Measurements from ENCODE around the gene RBP5.

RBP5 gene, protein sequence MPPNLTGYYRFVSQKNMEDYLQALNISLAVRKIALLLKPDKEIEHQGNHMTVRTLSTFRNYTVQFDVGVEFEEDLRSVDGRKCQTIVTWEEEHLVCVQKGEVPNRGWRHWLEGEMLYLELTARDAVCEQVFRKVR

DNA sequence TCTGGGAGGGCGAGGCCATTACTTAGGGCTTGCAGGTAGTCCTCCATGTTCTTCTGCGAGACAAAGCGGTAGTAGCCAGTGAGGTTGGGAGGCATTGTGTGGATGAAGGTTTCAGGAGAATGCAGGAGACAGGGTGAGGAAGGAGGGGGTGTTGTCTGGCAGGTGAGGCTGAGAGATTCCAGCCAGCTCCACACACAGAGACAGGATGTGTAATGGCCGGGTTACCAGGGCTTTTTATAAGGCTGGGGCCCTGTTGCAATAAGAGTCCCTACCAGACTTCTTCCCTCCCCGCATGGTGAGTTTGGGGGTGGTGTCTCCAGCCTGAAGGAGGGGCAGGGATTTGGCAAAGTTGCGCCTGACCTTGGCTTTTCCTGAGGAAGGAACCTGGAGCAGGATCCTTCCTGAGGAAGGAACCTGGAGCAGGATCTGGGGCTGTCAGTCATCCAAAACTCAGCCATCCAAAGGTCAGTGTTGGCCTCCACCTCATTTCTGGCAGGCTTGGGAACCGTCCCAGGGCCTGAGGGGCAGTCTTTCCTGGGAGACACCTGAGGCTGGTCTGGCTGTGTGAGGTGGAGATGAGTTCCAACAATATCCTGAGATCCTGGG lies at the start of gene RBP5:
Gene RBP5, minus strand, starts transcription at position 209 of the 606 bp plus-strand sequence. Its CDS starts 114 bp downstream, at position 95.
- no peak for DNase-seq

GRCh38 chr12:7178481-7178880 lies 49.8 kb upstream of the RBP5 start:
- DNase-seq: no peak

DNA sequence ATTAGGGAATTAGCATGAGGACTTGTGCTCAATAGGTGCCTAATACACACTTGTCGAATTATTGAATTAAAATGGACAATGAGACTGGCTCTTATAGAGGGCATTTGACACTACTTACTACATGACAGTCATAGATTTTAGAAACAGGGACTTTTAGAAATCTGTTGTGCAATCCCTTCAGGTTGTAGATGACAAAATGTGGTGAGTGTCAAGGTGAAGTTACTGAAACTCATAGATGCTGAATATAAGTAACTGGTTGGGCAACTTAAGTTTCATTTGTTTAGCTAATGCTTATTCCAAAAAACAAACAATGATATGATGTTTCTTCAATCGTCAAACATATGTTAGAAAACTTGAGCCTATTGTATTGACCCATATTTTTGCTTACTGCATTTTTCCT lies 47.9 kb upstream of the RBP5 start:
- DNase-seq: no peak

- DNase-seq: no peak
Measured at GRCh38 chr12:7175493-7175892, 46.8 kb upstream of the RBP5 start.

DNA sequence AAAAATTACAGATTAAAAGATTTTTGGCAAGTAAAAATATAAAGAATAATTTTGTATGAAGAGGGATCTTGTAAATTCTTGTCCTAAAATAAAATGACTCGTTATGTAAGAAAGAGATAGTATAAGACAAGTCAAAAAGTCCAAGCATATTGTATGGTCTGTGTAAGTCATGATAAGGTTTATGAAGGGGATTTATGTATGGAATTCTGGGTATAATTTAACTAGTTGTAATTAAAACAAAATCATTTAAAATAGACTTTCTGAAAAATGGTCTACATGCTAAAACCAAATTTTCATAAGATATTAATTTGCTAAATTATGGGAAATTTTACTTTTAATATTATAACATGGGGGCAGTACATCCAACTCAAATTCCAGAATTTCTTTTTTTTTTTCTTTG lies 43.2 kb upstream of the RBP5 start:
- DNase-seq: no peak

DNA sequence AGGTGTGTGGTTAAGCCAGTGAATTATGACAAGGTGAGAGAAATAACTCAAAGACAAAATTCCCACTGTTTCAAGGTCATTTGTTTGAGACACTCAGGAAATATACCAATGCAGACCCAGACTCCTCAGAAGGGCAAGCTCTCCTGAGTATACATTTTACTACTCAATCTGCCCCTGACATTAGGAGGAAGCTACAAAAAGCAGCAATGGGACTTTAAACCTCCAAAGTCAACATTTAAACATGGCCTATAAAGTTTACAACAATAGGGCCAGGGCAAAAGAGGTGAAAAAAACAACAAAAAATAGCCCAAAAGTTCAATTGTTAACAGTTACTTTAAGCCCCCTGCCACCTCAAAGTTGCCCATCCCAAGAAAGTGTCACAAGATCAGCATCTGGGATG lies 41.3 kb upstream of the RBP5 start:
- no peak for DNase-seq

GRCh38 chr12:7162691-7163114 lies 34.0 kb upstream of the RBP5 start:
- peak; percentile 18 for DNase-seq

GRCh38 chr12:7161811-7162210 lies 33.1 kb upstream of the RBP5 start:
- no peak for DNase-seq

DNA sequence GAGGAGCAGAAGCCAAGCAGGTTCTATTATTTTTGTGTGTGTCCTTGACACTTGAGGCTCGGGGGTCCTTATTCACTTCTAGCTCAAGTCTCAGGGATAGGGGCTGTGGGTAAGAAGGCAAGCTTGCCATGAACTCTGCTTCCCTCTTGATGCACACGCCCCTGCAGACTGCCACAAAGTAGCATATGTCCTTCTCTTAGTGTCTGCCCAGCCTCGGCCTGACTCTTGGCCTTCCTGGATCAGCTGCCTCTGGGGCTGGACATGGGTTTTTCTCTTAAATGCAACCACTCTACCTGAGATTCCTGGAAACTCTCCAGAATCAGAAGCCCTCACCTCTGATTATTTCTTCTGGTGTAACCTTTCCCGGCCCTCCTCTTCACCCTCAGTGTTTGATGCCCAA lies 32.6 kb upstream of the RBP5 start:
- DNase-seq: no peak

DNA sequence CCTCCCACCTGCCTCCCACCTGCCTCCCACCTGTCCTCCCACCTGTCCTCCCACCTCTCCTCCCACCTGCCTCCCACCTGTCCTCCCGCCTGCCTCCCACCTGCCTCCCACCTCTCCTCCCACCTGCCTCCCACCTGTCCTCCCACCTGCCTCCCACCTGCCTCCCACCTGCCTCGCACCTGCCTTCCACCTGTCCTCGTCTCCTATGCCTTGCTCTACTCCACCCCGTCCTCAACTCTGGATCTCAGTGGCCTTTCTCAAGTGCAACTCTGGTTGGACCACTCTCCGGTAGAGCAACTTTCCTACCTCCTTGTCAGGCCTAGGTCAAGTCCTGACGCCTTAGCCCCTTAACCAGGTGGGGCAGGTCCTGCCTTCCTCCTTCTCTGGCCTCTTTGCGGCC lies 31.5 kb upstream of the RBP5 start:
- no peak for DNase-seq

DNA sequence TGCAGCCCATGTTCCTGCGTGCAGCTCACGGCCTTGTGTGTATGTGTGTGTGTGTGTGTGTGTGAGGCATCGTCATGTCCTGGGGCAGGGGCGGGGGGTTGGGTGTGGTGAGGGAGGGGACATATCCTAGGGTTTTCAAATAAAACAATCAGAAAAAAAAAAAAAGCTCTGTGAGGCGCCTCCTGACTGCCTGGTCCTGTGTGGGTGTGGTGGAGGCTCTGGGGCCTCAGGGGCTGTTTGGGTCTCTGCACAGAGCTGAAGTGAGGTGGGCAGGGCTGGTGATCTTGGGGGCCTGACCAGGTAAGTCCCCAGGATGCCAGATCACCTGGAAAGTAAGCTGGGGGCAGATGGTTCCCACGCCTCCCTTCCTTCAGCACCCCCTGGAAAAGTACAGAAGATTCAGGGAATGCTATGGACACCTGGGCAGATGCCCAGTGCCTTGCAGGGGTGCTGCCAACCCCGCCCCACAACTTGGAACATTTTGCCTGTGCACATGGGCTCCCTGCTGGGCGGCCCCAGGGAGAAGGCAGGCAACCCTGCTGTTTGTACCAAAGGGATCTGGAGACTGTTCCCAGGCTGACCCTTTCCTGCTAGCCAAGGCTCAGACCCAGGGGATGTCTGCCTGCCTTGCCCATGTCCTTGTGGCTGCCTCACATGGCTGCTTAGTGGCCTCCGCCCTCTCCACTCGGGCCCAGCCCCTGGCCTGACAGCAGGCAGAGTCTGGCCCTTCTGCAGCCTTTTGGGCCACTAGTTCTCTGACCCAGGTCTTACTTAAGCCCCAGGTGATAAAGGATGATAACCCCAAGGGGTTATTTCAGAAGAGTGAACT lies 30.3 kb upstream of the RBP5 start:
- no peak for DNase-seq

DNA sequence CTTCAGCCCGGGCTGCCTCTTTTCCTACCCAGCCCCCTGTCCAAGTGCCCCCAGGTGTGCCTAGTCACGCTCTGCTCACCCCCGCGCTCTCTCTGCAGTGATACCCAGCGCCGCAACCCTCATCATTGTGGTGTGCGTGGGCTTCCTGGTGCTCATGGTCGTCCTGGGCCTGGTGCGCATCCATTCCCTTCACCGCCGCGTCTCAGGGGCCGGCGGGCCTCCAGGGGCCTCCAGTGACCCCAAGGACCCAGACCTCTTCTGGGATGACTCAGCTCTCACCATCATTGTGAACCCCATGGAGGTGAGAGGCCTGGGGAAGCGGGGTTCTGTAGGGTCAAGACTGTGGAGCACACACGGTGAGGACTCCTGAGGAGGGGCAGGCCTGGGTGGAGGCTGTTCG lies 28.7 kb upstream of the RBP5 start:
- DNase-seq: no peak

DNA sequence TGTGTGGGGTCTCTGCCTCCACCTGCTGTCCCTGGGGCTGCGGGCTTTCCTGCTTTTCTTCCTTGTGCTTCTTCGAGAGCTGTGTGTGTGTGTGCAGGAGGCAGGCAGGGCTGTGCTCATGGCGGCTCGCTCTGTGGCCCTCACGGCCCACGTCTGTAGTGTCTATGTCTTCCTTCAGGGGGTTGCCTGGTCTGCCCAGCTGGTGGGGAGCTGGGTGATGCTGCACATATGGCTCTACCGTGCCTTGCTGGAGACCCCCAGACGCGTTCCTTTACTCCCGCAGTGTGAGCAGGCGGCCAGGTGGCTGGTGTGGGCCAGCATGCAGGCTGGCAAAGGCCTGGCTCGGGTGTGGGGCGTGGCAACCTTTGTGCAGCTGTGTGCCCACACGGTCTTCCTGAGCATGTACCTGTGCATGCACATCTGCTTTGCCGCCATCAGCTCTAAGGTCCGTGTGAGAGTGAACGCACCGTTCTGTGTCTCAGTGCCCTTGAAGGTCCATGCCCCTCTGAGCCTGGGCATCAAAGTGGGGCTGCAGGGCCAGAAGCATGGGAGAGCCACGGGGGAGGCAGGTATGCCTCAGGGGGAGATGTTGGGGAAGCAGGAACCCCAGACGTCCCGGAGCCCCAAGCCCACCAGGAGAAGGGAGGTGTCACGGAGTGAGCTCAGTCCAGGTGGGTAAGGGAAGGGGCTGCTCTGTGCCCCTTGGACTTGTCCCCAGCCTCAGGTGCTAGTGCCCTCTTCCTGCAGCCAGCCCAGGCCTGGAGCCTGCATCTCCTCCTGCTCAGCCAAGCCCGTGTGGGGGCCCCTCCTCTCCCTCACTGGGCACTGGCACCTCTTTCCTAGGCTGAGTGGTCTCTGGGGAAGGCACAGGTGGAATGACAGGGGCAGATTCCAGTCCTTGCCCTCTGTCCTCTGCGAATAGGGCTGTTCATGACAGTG lies 27.8 kb upstream of the RBP5 start:
- DNase-seq: no peak

- DNase-seq: no peak
Measured at GRCh38 chr12:7155471-7156034, 26.9 kb upstream of the RBP5 start.

- no peak for DNase-seq
Measured at GRCh38 chr12:7154901-7155470, 26.3 kb upstream of the RBP5 start.

GRCh38 chr12:7154042-7154441 lies 25.4 kb upstream of the RBP5 start:
- DNase-seq: no peak

DNA sequence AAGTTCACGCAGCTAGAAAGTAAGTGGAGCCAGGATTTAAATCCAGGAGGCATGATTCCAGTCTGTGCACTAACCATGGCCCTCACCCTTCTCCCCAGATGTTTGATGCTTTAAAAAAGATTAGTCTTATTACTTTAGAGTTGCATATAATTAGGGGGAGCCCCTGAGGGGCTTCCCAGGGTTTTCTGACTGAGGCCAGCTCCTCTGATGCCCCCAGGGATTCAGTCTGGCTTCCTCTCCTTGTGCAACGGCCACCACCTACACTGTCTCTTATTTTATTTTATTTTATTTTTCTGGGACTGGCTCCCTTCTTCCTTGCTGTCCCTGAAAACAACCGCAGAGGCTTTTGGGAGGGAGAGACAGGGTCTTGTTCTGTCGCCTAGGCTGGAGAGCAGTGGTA lies 24.1 kb upstream of the RBP5 start:
- no peak for DNase-seq

DNA sequence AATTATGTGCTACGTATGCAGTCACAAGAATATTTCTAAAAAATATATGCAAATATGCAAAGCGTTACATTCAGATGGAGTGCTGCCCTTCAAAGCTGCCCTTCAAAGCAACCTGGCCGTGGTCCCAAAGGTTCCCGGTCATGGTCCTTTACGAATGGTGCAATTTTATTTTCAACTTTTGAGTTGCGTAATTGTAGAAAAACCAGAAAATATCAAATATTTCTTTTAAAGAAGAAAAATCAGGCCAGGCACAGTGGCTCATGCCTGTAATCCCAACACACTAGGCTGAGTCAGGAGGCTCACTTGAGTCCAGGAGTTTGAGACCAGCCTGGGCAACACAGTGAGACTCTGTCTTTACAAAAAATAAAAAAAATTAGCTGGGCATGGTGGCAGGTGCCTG lies 22.8 kb upstream of the RBP5 start:
- no peak for DNase-seq

GRCh38 chr12:7150841-7151240 lies 22.2 kb upstream of the RBP5 start:
- no peak for DNase-seq

DNA sequence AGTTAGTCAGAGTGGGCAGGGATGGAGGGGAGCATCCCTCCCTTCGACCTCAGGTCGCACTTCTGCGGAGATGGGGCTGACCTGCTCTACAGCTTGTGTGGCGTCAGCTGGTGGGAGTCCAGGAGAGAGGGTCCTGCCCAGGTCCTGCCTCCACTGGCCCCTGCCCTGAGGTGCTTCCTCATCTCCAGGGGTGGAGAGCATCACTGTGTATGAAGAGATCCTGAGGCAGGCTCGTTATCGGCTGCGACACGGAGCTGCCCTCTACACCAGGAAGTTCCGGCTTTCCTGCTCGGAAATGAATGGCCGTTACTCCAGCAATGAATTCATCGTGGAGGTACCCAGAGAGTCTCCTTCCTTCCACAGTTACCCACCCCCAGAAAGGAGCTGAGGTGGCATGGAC lies 21.7 kb upstream of the RBP5 start:
- DNase-seq: no peak

GRCh38 chr12:7146906-7147305 lies 18.2 kb upstream of the RBP5 start:
- DNase-seq: no peak

- DNase-seq: no peak
Measured at GRCh38 chr12:7146228-7146627, 17.5 kb upstream of the RBP5 start.

GRCh38 chr12:7145671-7146070 lies 17.0 kb upstream of the RBP5 start:
- DNase-seq: no peak

All from activated CD4-positive, alpha-beta T cell treated with anti-CD3 and anti-CD28 coated beads, Interleukin-10, Interleukin-2, amounts not matched to agents 100 ng/mL and 50 ng/mL, durations not matched to agents 16 hours and 8 hours (primary cell).